AG08396 (cell line): ENCODE results near the gene CROCC2.

Experiments
- DNase-seq: peaks from one replicate; pipeline ENCODE4 v3.0.0; 2012; ENCODE audit warnings: low spot score, mixed read lengths

The CROCC2 gene

GRCh38 chr2:240988146-240988545 is 82.0 kb downstream of the CROCC2 start:
- DNase-seq = no peak

GRCh38 chr2:240988571-240989271 is 82.6 kb downstream of the CROCC2 start:
- DNase-seq = no peak

DNA sequence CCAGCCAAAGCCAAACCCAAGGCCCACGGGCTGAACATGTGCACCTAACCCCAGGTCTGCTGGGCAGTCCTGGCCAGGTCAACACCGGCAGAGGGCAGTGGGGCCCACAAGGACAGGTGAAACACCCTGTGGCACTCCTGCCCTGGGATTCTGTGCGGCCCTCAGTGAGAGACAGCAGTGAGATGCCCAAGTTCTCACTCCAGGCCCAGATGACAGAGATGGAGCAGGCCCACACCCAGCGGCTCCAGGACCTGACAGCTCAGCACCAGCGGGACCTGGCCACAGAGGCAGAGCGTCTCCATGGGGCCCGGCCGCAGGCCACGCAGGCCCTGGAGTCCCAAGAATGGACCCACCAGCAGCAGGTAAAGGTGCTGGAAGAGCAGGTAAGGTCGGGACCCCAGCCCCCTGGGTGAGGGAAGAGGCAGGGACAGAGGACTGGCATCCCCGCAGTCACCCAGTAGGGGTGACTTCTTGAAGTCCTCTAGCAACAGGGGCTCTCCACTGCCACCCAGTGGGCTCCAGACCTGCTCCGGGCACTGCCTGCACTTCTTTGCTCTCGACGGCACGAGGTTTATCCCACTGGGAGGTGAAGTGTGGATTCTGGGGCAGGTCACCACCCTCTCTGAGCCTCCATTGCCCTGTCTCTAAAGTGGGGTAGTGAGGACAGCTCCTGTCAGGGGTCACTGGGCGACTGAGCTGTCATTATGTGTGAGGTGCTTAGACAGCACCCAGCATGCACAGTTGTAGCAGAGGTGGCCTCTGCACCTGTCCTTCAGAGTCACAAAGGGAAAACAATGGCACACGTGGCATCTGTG is 83.5 kb downstream of the CROCC2 start:
- no peak for DNase-seq

DNA sequence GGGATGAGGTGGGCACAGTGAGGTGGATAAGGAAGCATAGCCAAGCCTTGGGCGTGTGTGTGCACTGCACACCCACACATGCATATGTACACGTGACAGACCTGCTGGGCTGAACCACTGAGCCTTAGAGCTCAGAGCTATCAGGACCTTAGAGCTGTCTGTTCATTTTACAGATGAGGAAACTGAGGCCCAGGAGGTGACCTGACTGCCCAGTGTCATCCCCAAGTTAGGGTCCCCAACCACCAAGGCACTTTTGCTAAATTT is 84.1 kb downstream of the CROCC2 start:
- DNase-seq = no peak

- DNase-seq = no peak
Measured at GRCh38 chr2:240990726-240991377, 84.7 kb downstream of the CROCC2 start.

DNA sequence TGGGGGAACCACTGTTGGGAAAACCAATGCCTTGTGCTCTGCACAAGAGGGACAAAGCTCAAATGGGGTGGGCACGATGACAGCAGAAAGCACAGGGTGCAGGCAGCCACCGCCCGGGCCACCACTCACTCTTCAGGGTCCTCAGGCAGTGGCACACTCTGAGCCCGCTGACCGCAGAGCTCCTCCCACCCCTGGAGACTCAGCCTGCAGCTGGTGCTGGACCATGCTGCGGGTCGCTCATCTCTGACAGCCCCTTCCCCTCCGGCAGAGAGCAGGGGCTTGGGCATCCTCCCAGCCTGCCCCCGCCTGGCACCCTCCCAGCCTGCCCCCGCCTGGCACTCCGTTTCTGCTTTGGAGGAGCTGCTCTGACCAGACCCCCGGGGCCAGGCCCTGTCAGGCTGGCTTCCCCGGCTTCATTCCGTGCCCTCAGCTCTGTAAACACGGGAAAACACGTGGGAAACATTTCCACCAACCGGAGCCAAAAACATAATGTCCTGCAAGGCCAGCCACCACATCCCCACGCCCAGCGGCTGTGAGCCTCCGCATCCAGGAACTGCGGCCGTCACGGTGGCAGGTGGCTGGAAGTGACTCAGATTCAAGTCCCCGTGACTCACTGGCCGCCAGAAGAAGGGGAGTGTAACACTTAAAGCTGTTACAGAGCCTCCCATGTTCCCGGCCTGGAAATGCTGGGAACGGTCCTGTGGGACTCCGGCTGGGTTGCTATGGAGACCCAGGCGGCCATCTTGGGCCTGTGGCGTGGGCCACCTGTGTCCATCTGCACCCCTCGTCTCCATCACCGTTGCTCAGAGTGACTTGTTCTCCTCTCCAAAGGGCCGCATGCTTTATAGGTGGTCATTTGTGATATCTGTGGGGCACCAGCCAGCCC is 85.5 kb downstream of the CROCC2 start:
- DNase-seq = peak; percentile 86

- no peak for DNase-seq
Measured at GRCh38 chr2:240992572-240993291, 86.6 kb downstream of the CROCC2 start.

GRCh38 chr2:240993446-240994170 is 87.5 kb downstream of the CROCC2 start:
- no peak for DNase-seq

GRCh38 chr2:240994171-240994896 is 88.2 kb downstream of the CROCC2 start:
- DNase-seq = no peak

DNA sequence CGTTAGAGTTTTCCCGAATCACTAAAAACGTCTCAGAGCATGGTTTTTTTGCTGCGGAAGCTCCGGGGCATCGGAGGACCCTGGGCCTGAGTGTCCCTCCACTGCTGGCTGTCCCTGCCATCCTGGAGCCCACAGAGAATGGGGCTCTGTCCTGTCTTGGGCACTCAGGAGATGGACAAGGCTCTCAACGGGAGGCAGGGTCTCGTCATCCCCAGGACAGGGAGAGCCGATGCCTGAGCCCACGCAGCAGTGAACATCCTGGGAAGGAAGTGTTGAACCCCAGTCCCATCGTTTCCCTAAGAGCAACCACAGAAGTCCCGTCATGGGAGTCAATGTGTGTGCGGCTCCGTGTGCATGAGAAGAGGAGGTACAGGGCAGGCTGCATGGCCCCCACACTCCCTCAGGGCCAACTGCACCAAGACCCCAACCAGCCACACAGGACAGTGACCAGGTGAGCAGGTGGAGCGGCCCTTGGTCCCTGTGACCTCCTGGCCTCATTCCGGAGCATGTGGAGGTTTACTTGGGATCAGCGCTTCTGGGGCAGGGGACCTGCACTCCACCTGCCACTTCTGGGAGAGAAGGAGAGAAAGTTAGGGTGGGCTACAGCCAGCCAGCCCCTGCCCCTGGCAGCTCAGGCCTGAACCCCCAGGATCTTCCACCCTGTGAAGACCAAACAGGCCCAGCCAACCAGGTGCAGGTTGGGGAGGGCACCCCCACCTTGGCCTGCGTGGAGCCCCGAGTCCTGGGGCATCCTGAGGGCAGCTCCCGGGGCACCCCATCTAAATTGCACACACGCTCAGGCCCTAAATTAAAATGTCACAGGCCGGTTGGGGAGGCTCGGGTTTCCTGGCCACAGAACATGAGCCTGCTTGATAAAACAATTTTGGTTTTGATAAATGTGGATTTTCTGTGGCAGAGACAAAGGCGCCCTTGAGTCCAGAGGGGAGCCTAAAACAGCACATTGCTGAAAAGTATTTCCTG is 89.2 kb downstream of the CROCC2 start:
- no peak for DNase-seq

- no peak for DNase-seq
Measured at GRCh38 chr2:240996161-240996833, 90.2 kb downstream of the CROCC2 start.

- DNase-seq = no peak
Measured at GRCh38 chr2:240996834-240997140, 90.7 kb downstream of the CROCC2 start.

- no peak for DNase-seq
Measured at GRCh38 chr2:240997141-240997855, 91.2 kb downstream of the CROCC2 start.

- peak; percentile 91 for DNase-seq
Measured at GRCh38 chr2:240997856-240998705, 91.9 kb downstream of the CROCC2 start, which contains the start of gene SNED1. Gene SNED1 (plus strand): TSS chr2:240998618. CDS start chr2:240998838, 220 bp downstream.

DNA sequence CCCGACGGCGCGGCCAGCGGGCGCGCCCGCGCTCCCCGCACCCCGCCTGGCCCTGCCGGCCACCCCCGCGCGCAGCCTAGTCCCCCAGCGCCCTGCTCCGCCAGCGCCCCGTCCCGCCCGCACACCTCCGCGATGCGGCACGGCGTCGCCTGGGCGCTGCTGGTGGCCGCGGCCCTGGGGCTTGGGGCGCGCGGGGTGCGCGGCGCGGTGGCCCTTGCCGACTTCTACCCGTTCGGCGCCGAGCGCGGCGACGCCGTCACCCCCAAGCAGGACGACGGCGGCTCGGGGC is 92.5 kb downstream of the CROCC2 start:
- no peak for DNase-seq

DNA sequence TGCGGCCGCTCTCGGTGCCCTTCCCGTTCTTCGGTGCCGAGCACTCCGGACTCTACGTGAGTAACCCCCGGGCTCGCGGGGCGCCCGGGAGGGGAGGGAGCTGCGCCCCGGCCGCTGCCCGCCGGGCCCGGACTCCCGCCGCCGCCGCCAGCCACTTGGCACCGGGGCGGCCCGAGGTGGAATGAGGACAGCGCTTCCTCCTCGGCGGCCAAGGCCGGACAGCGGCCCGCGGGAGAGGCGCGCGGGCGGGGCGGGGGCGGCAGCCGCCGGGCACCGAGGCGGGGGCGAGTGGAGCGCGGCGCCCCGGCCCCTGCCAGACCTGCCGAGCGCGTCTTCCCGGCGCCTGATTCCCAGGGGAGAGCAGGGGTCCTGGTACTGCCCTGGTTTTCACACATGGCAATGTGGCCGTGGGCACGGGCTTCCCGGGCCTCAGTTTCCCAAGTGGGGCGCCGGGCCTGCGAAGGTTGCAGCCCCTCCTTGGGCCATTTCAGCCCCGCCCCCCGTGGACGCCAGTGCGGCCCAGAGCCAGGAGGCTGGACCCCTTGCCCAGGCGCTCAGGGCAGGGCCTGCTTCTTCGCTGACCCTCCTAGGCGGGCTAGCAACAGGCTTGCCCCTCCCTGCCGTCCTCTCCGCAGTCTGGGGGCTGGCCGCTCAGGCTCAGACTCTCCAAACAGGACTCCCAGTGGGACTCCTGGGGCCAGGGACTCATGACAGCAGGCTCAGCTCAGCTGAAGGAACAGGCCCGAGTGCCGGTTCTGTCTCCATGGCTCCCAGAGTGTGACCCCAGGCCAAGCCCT is 93.1 kb downstream of the CROCC2 start:
- peak; percentile 67 for DNase-seq
